ENCODE data around the gene SEMA6D. TPM values are rescaled to one million over a fixed set of nuclear protein-coding genes. Genes with fewer than 3 reads are reported as not detected.

Gene SEMA6D
- total RNA-seq, 3 donors from 2014 or later (not counting 1 experiment from before 2014, with no cell fraction given): not detected

GRCh38 chr15:47796339-47796738, 79.0 kb downstream of the SEMA6D start:
- H3K4me3 ChIP-seq (ENCODE audit: low read length): no peak overlapping the region
- H3K27me3 ChIP-seq (ENCODE audit: control insufficient read depth, insufficient read depth, low read length): no peaks in the 10 kb centered on the region
- WGBS (ENCODE audit: insufficient coverage): 92% methylated on average over 2 of the region's 3 CpGs
- intact Hi-C loops (cut with micrococcal nuclease): no loop called here
- no peak overlapping the region for H3K27ac ChIP-seq (ENCODE audit: low read length)
- no peaks in the 10 kb centered on the region for H3K4me1 Mint-ChIP-seq
- no peak for TF ChIP-seq CTCF (IDR thresholded peaks at IDR 0.05)
- H3K9me3 ChIP-seq (ENCODE audit: control insufficient read depth, insufficient read depth, low read length): no peaks in the 10 kb centered on the region
- no peaks in the 10 kb centered on the region for H3K36me3 ChIP-seq (ENCODE audit: control insufficient read depth, insufficient read depth, low read length)
- H3K27ac Mint-ChIP-seq: no peak overlapping the region
- H3K36me3 Mint-ChIP-seq: no peaks in the 10 kb centered on the region
- peaks cover 0 to 6% of the 10 kb centered on the region in 2 donors for H3K27me3 Mint-ChIP-seq (ENCODE audit: low read depth in 2 of 2)
- no peak for ATAC-seq
- DNase-seq: no peak
- H3K4me1 ChIP-seq (ENCODE audit: control insufficient read depth, insufficient read depth, low read length): no peaks in the 10 kb centered on the region
- H3K4me3 Mint-ChIP-seq: no peak overlapping the region
- H3K9me3 Mint-ChIP-seq: peaks cover 0 to 5% of the 10 kb centered on the region in 2 donors

GRCh38 chr15:47796830-47797229, 79.5 kb downstream of the SEMA6D start:
- H3K36me3 Mint-ChIP-seq: no peaks in the 10 kb centered on the region
- no peaks in the 10 kb centered on the region for H3K4me1 ChIP-seq (ENCODE audit: control insufficient read depth, insufficient read depth, low read length)
- WGBS (ENCODE audit: insufficient coverage): 72% methylated on average over 2 of the region's 3 CpGs
- ATAC-seq: no peak
- no peak overlapping the region for H3K4me3 Mint-ChIP-seq
- no peak for TF ChIP-seq CTCF (IDR thresholded peaks at IDR 0.05)
- no peak overlapping the region for H3K27ac Mint-ChIP-seq
- H3K9me3 ChIP-seq (ENCODE audit: control insufficient read depth, insufficient read depth, low read length): no peaks in the 10 kb centered on the region
- intact Hi-C loops (cut with micrococcal nuclease): no loop called here
- no peak overlapping the region for H3K4me3 ChIP-seq (ENCODE audit: low read length)
- peaks cover 0 to 5% of the 10 kb centered on the region in 2 donors for H3K9me3 Mint-ChIP-seq
- H3K27me3 Mint-ChIP-seq (ENCODE audit: low read depth in 2 of 2): peaks cover 0 to 6% of the 10 kb centered on the region in 2 donors
- H3K27me3 ChIP-seq (ENCODE audit: control insufficient read depth, insufficient read depth, low read length): no peaks in the 10 kb centered on the region
- no peak overlapping the region for H3K27ac ChIP-seq (ENCODE audit: low read length)
- no peaks in the 10 kb centered on the region for H3K36me3 ChIP-seq (ENCODE audit: control insufficient read depth, insufficient read depth, low read length)
- DNase-seq: no peak
- H3K4me1 Mint-ChIP-seq: no peaks in the 10 kb centered on the region

GRCh38 chr15:47801522-47801921, 84.2 kb downstream of the SEMA6D start:
- Mint-ChIP-seq H3K9me3 (peaks cover 0 to 5% of the 10 kb centered on the region in 2 donors), H3K27ac (no peak overlapping the region), H3K4me3 (no peak overlapping the region), H3K27me3 (ENCODE audit: low read depth in 2 of 2) (peaks cover 0 to 3% of the 10 kb centered on the region in 2 donors), H3K36me3 (no peaks in the 10 kb centered on the region), H3K4me1 (no peaks in the 10 kb centered on the region)
- Histone ChIP-seq H3K27ac (ENCODE audit: low read length) (no peak overlapping the region), H3K4me1 (ENCODE audit: control insufficient read depth, insufficient read depth, low read length) (no peaks in the 10 kb centered on the region), H3K36me3 (ENCODE audit: control insufficient read depth, insufficient read depth, low read length) (no peaks in the 10 kb centered on the region), H3K27me3 (ENCODE audit: control insufficient read depth, insufficient read depth, low read length) (no peaks in the 10 kb centered on the region), H3K4me3 (ENCODE audit: low read length) (no peak overlapping the region), H3K9me3 (ENCODE audit: control insufficient read depth, insufficient read depth, low read length) (no peaks in the 10 kb centered on the region)
- intact Hi-C loops (cut with micrococcal nuclease): no loop called here
- no peak for DNase-seq
- 100% methylated on average over 3 of the region's 3 CpGs for WGBS (ENCODE audit: insufficient coverage)
- no peak for ATAC-seq
- TF ChIP-seq CTCF (IDR thresholded peaks at IDR 0.05): no peak

GRCh38 chr15:47802216-47802615, 84.9 kb downstream of the SEMA6D start:
- Histone ChIP-seq H3K27me3 (ENCODE audit: control insufficient read depth, insufficient read depth, low read length) (no peaks in the 10 kb centered on the region), H3K9me3 (ENCODE audit: control insufficient read depth, insufficient read depth, low read length) (no peaks in the 10 kb centered on the region), H3K4me3 (ENCODE audit: low read length) (no peak overlapping the region), H3K36me3 (ENCODE audit: control insufficient read depth, insufficient read depth, low read length) (no peaks in the 10 kb centered on the region), H3K27ac (ENCODE audit: low read length) (no peak overlapping the region), H3K4me1 (ENCODE audit: control insufficient read depth, insufficient read depth, low read length) (no peaks in the 10 kb centered on the region)
- Mint-ChIP-seq H3K9me3 (peaks cover 0 to 5% of the 10 kb centered on the region in 2 donors), H3K27me3 (ENCODE audit: low read depth in 2 of 2) (peaks cover 0 to 3% of the 10 kb centered on the region in 2 donors), H3K36me3 (no peaks in the 10 kb centered on the region), H3K27ac (no peak overlapping the region), H3K4me1 (no peaks in the 10 kb centered on the region), H3K4me3 (no peak overlapping the region)
- intact Hi-C loops (cut with micrococcal nuclease): no loop called here
- ATAC-seq (no peak), DNase-seq (no peak)
- TF ChIP-seq CTCF (IDR thresholded peaks at IDR 0.05): no peak

Measured in natural killer cell (primary cell).